ENCODE measurements around the gene SAMD14.
A peak's percentile ranks its signal among the peaks of the same experiment; 100 is the strongest.

Gene SAMD14

GRCh38 chr17:50094753-50095619, 35.0 kb downstream of the SAMD14 start, which contains the start of gene PDK2:
Gene PDK2 (plus strand): TSS chr17:50095351. CDS start chr17:50095436, 85 bp downstream.
- DNase-seq = peak; percentile 96

- DNase-seq = peak; percentile 96
Observed at GRCh38 chr17:50094243-50094752, 35.7 kb downstream of the SAMD14 start.

- no peak for DNase-seq
Observed at GRCh38 chr17:50093807-50094206, 36.2 kb downstream of the SAMD14 start.

GRCh38 chr17:50093246-50093645, 36.7 kb downstream of the SAMD14 start:
- no peak for DNase-seq

- no peak for DNase-seq
Observed at GRCh38 chr17:50091918-50092285, 38.1 kb downstream of the SAMD14 start.

- DNase-seq = no peak
Observed at GRCh38 chr17:50090971-50091917, 38.7 kb downstream of the SAMD14 start.

- DNase-seq = no peak
Observed at GRCh38 chr17:50090071-50090470, 39.9 kb downstream of the SAMD14 start.

- DNase-seq = no peak
Observed at GRCh38 chr17:50088952-50089825, 40.8 kb downstream of the SAMD14 start.

GRCh38 chr17:50087912-50088405, 42.0 kb downstream of the SAMD14 start:
- DNase-seq = no peak

- DNase-seq = peak; percentile 54
Observed at GRCh38 chr17:50087246-50087911, 42.6 kb downstream of the SAMD14 start.

GRCh38 chr17:50081757-50082156, 48.2 kb downstream of the SAMD14 start:
- no peak for DNase-seq

- no peak for DNase-seq
Observed at GRCh38 chr17:50080827-50081226, 49.1 kb downstream of the SAMD14 start.

- DNase-seq = no peak
Observed at GRCh38 chr17:50080096-50080480, 49.9 kb downstream of the SAMD14 start.

GRCh38 chr17:50079334-50080095, 50.4 kb downstream of the SAMD14 start:
- peak; percentile 11 for DNase-seq

GRCh38 chr17:50078430-50078829, 51.5 kb downstream of the SAMD14 start:
- no peak for DNase-seq

- DNase-seq = no peak
Observed at GRCh38 chr17:50076591-50077235, 53.2 kb downstream of the SAMD14 start.

- DNase-seq = no peak
Observed at GRCh38 chr17:50076221-50076590, 53.8 kb downstream of the SAMD14 start.

GRCh38 chr17:50075446-50076032, 54.4 kb downstream of the SAMD14 start:
- DNase-seq = no peak

- no peak for DNase-seq
Observed at GRCh38 chr17:50074227-50074626, 55.7 kb downstream of the SAMD14 start.

GRCh38 chr17:50072925-50073324, 57.0 kb downstream of the SAMD14 start:
- DNase-seq = no peak
